Fibroblast of skin of right quadriceps (primary cell): Measurements from ENCODE around the gene SH3RF2.
"Not testable (repeated sequence)": the region's sequence is repeated elsewhere in the genome, so short reads cannot be mapped to it uniquely, and the experiment has no call there.

Experiments
- DNase-seq: peaks from one replicate; pipeline ENCODE4 v3.0.0-alpha.2; 2013

SH3RF2 gene

GRCh38 chr5:145980718-145981117 lies 44.3 kb downstream of the SH3RF2 start:
- DNase-seq = no peak

GRCh38 chr5:145981589-145982571 lies 45.5 kb downstream of the SH3RF2 start:
- DNase-seq = no peak

- no peak for DNase-seq
These were observed 46.4 kb downstream of the SH3RF2 start for GRCh38 chr5:145982572-145983318.

- no peak for DNase-seq
These were observed 47.1 kb downstream of the SH3RF2 start for GRCh38 chr5:145983446-145983845.

GRCh38 chr5:145984072-145984471 lies 47.7 kb downstream of the SH3RF2 start:
- no peak for DNase-seq

- DNase-seq = no peak
These were observed 51.5 kb downstream of the SH3RF2 start for GRCh38 chr5:145987856-145988255.

GRCh38 chr5:145988993-145989392 lies 52.6 kb downstream of the SH3RF2 start:
- no peak for DNase-seq

- no peak for DNase-seq
These were observed 53.0 kb downstream of the SH3RF2 start for GRCh38 chr5:145989428-145989827.

- no peak for DNase-seq
These were observed 53.8 kb downstream of the SH3RF2 start for GRCh38 chr5:145990170-145990569.

- peak; percentile 61 for DNase-seq
These were observed 54.7 kb downstream of the SH3RF2 start for GRCh38 chr5:145991044-145991575.

- DNase-seq = not testable (repeated sequence)
These were observed 57.2 kb downstream of the SH3RF2 start for GRCh38 chr5:145993538-145993937.

GRCh38 chr5:145996135-145996534 lies 59.8 kb downstream of the SH3RF2 start:
- DNase-seq = no peak

- no peak for DNase-seq
These were observed 62.8 kb downstream of the SH3RF2 start for GRCh38 chr5:145999208-145999607.

- DNase-seq = no peak
These were observed 63.7 kb downstream of the SH3RF2 start for GRCh38 chr5:146000072-146000471.

GRCh38 chr5:146001544-146002190 lies 65.3 kb downstream of the SH3RF2 start:
- no peak for DNase-seq

GRCh38 chr5:146002491-146002890 lies 66.1 kb downstream of the SH3RF2 start:
- no peak for DNase-seq

- DNase-seq = no peak
These were observed 67.5 kb downstream of the SH3RF2 start for GRCh38 chr5:146003852-146004251.

- DNase-seq = no peak
These were observed 68.9 kb downstream of the SH3RF2 start for GRCh38 chr5:146005264-146005663.

GRCh38 chr5:146005723-146006122 lies 69.3 kb downstream of the SH3RF2 start:
- peak; percentile 16 for DNase-seq

GRCh38 chr5:146006470-146007190 lies 70.3 kb downstream of the SH3RF2 start:
- DNase-seq = no peak

- DNase-seq = peak; percentile 31
These were observed 70.9 kb downstream of the SH3RF2 start for GRCh38 chr5:146007270-146007669.

- no peak for DNase-seq
These were observed 71.6 kb downstream of the SH3RF2 start for GRCh38 chr5:146007989-146008388.
